ENCODE data around the gene PITPNC1. TPM values are rescaled to one million over a fixed set of nuclear protein-coding genes. Genes with fewer than 3 reads are reported as not detected.
A peak's percentile ranks its signal among the peaks of the same experiment; 100 is the strongest.

The PITPNC1 gene
- polyA plus RNA-seq, 4 donors = 11.2 to 25.7 (median 20.6) TPM

DNA sequence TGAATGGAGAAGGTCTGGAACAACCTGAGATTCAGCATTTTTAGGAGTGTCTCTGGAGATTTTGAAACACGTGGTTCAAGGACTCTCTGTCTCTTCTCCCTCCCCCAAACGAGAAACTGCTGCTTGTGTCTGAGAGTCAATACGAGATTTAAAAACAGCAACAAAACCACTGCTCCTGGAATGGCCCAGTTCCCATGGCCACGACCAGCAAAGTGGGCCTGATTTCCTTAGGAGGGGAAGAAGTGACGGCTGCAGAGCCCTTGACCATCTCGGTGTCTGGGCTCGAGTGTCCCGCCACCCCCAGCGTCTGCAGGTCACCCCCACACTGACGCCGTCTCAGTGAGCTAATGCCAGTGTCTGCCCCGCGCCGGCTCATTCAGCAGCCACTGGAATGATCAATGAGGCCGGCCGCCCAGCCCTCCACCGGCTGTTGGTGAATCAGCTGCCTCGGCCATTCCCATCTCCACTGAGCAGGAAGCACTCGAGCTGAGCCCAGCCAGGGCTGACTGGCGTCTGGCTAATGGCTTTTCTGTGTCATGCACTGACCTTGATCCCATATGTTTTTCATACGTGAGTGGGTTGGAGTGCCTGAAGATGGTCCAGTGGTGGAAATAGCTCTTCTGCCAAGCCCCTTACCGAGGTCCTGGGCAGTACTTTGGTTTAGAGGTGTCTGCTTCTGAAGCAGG is 151.8 kb downstream of the PITPNC1 start:
- peak in 3 of 4 donors; percentile 59 to 65 (median 61) for DNase-seq (ENCODE audit: low read depth in 4 of 4, low spot score in 3 of 4)

DNA sequence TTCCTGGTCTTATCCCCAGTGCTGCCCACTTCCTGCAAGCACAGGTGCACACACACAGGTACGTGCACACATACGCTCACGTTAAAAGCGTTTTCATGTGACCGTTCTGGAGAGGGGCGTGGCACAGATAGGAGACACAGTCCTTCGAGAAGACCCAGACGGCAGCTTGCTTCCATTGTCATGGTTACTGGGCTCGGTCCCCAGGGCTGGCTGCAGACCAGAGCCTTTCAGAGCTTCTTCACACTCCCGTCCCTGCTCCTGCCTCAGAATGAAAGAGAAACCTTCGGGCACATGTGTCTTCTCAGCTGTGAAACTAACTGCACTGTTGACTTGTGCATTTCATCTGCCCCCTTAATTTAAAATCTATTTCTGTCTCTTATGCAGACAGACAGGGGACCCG is 154.2 kb downstream of the PITPNC1 start:
- DNase-seq (ENCODE audit: low read depth in 4 of 4, low spot score in 3 of 4) = no peak

DNA sequence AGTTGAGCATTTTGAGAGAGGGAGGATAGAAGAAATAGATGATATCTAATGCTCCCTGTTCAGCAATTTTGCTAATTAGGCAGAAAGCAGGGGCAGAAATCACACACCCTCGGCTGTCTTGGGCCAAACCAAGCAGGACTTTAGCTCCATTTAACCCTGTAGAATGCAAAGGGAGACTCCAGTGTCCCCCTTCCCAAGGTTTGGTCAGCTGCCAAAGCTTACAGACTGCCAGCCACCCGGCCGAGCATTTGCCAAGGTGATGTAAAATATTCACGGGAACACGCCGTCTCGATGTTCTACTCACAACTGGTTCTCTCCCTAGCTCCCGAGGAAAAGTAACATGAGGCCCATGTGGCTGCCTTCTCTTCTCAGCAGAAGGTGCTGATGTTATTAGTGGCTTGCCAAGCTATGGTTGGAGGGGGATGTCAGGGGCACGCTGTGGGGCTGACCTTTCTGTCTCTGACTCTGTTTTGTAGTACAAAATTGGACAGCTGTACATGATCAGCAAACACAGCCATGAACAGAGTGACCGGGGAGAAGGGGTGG is 155.3 kb downstream of the PITPNC1 start:
- no peak for DNase-seq (ENCODE audit: low read depth in 4 of 4, low spot score in 3 of 4)

DNA sequence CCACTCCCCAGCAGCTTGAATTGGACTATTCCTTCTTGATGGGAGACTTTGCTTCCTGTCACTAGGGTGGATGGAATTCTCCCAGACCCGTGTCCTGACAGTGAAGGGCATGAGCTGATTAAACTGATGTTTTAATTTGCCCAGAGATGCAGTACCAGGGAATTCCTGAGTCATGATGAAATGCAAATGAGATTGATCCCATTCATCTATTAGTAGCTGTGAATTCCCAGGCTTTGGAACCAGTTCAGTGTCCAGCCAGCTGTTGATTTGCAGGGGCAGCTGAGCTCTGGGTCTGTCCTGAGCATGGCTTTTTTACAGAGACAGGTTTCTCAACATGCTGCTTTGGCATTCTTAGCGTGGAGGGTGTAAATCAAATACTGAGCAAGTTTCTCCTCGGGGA is 157.9 kb downstream of the PITPNC1 start:
- DNase-seq (ENCODE audit: low read depth in 4 of 4, low spot score in 3 of 4) = no peak

DNA sequence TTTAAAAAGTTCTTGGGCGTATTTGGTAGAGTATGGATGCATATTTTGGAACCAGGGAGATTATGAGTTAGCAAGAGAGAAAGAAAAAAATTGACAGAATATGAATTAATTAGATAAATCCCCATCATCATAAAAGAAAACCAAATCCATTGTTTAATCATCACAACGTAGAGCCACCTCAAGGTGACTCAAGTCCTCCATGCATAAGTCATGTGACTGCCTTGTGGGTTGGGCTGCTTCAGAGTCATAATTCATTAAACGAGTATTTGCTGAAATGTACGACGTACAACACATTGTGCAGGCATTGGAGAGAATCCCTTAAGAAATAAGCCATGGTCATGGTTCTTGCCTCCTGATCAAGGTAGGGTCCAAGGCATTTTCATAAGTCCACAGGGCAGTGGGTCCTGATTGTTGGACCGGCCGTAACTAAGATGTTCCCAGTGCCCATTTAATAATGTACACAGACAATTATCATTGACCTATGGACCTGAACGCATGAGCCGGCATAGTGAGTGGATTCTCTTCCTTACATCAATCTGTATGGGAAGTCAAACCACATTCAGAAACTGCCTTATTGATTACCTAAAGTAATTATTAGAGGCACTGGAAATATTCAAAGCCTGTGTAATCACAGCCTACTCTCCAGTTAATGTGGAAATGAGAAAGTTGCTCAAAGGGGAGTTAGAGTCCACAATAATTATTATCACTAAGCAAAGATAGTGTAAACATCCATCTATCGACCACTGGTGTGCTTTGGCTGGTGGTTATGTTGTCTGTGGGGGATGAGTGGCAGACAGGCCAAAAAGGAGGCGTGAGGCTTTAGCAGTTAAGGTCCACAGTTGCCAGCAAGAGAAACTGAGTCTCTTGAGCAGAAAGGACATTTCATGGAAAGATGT is 165.4 kb downstream of the PITPNC1 start:
- DNase-seq (ENCODE audit: low read depth in 4 of 4, low spot score in 3 of 4) = no peak

DNA sequence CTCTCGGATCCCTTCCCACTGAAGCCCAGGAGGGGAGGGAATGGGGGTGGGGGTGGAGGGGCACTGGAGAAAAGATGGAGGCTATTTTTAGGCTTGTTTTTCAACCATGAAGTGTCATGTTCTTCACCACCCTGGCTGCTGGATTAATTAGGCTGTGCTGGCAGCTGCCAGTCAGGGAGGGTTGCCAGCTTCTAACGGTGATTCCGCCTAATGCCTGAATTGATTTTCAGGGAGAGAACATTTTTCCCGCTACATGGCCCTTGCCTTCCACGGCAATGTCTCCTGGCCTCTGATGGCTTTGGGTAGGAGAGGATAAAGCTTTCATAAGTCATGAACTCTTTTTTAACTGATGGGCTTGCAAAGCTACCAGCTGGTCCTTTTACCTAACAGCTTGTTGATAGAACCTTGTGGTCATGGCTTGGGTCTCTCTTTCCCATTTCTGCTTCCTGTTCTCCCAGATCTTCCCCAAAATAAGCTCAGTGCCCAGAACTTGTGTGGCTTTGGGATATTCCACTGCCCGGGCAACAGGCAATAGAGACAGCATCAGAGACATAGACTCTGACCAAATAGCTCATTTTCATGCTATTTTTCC is 167.4 kb downstream of the PITPNC1 start:
- no peak for DNase-seq (ENCODE audit: low read depth in 4 of 4, low spot score in 3 of 4)

DNA sequence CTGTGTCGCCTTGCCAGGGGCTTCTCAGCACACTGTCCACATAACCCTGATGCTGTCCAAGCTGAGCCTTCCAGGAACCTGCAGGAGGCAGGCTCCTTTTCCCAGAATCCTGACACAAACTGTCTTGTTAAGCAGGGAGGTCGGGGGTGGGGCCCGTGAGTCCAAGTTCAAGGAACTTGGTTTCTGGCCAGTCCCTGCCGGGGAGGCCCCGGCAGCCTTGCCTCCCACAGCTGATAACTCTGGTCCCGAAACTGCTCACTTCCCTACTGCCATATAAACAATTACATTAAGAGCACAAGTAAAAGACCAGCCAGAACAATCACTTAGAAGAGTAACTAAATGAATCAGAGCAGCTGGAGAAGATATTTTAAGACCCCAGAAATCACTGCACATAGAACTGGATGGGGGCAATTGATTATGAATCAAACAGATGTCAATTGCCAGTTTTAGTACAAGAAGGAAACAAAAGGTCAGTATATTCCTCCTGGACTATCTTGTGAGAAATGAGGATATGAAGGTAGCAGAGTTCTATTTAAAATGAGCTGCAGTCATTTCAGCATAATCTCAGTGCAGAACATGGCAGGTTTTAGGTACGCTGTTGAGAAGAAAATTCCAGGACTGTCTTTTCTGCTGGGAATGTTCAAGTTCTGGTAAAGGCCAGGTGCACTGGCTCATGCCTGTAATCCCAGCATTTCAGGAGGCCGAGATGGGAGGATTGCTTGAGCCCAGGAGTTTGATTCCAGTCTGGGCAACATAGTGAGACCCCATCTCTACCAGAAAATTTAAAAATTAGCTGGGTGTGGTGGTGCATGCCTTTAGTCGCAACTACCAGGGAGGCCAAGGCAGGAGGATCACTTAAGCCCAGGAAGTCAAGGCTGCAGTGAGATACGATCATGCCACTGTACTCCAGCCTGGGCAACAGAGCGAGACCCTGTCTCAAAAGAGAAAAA is 169.8 kb downstream of the PITPNC1 start:
- no peak for DNase-seq (ENCODE audit: low read depth in 4 of 4, low spot score in 3 of 4)

DNA sequence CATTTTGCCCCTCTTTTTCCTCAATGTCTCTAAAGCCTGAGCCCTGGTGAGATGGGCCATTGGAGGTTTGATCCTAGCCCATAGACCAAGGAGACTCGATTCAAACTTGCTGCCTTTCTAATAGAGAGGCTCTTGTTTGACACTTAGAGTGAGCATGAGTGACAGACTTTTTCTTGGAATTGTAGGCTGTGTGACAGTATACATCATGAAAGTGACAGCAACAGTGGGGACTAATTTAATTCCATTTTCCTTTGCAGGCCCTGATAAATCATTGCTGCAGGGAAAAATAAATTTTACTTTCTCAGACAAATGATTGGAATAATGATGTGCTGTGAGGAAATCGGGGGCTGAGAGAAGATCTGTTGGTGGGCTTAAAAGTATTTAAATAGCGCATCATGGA is 171.6 kb downstream of the PITPNC1 start:
- DNase-seq (ENCODE audit: low read depth in 4 of 4, low spot score in 3 of 4) = no peak

DNA sequence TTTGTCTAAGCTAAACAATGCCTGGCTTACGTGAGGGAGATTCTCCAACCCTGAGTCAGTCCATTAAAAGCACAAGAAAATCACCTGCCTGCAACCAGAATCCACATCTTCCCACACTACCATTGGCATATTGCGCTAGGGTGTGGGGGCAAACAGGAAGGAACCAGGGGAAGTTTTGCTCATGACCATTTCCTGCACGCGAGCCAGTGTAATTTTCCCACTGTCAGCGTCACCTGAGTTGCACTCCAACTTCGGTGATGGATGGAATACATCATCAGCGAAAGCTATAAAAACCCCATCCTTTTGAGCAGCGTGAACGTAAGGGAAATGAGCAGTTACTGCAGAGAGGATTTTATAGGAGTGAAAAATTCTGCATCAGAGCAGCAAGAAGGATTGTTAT is 172.7 kb downstream of the PITPNC1 start:
- DNase-seq (ENCODE audit: low read depth in 4 of 4, low spot score in 3 of 4) = no peak

DNA sequence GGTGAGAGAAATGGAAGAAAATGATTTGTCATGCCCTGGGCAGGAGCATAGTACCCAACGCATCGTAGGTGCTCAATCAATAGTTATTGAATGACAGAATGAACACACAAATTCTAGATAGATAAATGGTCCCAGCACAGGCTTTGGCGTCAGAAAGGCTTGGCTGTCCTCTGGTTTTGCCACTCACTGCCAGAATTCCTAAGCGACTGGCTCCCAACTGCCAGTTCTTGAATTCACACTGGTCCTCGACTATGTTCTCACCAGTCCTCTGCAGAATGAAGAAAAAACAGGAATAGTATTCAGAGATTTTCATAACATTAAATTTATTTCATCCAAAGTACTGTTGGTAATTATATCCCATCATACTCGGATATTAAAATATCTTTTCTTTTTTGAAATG is 177.6 kb downstream of the PITPNC1 start:
- DNase-seq (ENCODE audit: low read depth in 4 of 4, low spot score in 3 of 4) = no peak

DNA sequence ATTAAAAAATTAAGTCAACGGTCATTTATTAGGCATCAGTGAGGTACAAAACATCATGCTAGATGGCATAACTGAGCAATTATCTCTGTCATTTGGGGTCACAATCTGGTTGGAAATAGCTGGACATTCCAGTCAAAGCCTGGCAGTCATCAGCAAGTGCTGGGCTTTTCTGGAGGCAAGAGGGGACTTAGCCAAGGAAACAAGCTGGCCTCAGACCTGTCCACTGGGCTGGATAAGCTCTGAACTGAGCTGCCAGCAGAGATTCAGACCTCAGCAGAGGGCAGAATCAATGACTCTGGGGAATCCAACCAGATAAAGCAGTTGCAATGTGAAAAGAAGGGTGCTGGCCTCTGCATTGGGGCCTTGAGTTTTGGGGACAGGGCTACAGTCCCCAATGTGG is 178.8 kb downstream of the PITPNC1 start:
- DNase-seq (ENCODE audit: low read depth in 4 of 4, low spot score in 3 of 4) = no peak

DNA sequence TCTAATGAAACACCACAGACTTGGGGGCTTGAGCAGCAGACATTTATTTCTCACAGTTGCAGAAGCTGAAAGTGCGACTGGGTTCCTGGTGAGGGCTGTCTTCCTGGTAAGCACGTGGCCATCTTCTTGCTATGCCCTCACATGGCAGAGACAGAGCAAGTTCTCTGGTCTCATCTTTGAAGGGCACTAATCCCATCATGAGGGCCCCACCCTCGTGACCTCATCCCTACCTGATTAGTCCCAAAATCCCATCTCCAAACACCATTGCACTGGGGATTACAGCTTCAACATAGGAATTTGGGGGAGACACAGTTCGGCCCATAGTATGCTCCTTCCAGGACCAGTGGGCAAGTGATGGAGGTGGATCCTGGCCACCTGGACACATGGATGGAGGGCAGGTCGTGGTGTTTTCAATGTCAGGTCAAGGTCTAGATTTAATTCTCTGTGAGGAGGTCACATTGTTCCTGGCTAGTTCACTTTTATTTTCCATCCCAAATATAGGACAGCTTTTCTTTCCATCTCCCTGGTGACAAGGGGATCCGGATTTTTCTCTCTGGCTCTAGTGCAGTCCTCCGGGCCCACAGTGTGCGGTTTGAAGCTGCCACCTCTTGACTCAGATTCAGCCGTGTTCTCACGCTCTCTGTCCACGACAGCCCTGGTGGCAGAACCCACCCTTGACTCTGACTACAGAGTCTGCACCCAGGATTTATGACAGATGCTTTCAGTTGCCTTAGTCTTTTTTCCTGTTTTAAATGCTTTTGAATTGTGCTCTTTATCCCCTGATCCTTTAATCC is 180.2 kb downstream of the PITPNC1 start:
- no peak for DNase-seq (ENCODE audit: low read depth in 4 of 4, low spot score in 3 of 4)

DNA sequence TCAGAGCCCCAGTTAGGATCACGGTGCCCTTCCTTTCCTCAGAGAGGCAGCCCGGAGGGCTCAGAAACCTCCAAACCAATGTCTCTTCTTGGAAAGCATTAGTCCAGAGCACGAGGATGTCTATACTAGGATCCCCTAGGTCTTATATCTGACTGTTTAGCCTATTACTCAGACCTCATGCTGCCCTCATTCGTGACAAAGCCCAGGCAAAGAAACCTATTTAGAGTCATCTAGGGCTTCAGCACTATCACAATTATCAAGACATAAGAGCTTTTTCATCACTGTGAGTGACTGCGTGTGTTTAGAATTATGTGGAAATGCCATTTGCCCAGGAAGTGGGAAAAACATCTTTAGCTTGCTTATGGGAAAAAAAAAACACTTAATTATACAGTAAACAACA is 180.8 kb downstream of the PITPNC1 start:
- no peak for DNase-seq (ENCODE audit: low read depth in 4 of 4, low spot score in 3 of 4)

DNA sequence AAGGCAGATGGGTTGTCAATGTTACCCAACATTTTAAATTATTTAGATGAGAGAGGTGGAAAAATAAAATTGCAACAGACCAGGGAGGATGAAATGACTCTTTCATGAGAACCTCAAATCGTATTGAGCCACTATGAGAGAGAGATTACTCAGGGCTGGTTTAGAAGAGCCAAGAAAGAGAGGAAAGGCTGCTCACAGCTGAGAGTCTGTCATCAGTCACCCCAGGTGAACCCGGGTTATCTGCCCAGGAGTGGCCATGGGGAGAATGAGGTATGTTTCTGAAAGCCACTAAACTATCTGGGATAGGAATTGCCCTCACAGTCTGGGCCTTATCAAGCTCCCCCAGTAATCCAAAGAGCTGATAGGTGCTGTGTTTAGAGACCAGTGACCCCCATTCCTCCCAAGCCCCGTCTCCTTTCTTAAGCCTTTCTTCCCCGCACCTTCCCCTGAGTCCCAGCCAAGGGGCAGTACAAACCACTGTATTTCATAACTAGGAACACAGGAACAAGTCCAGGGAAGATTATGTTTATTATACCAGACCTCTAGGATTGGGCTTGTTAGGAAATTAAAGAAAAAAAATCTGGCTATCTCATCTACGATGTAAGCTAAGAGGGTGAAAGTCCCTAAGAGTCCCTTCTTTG is 181.8 kb downstream of the PITPNC1 start:
- no peak for DNase-seq (ENCODE audit: low read depth in 4 of 4, low spot score in 3 of 4)

DNA sequence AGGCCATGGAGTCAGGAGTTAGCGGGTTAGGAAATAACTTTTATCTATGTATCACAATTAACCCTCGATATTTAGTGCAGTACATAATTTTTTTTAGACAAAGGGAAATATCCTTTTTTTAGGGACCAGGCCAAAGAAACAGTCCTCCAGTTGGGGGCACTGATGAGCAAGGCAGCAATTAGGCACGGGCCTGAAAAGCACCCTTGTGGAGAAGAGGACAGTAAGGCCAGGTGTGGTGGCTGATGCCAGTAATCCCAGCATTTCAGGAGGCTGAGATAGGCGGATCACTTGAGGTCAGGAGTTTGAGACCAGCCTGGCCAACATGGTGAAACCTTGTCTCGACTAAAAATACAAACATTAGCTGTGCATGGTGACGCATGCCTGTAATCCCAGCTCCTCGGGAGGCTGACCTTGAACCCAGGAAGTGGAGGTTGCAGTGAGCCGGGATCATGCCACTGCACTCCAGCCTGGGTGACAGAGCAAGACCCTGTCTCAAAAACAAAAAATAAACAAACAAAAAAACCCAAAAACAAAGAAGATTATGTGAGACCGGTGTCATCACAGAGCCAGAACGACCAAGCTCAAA is 182.4 kb downstream of the PITPNC1 start:
- no peak for DNase-seq (ENCODE audit: low read depth in 4 of 4, low spot score in 3 of 4)

DNA sequence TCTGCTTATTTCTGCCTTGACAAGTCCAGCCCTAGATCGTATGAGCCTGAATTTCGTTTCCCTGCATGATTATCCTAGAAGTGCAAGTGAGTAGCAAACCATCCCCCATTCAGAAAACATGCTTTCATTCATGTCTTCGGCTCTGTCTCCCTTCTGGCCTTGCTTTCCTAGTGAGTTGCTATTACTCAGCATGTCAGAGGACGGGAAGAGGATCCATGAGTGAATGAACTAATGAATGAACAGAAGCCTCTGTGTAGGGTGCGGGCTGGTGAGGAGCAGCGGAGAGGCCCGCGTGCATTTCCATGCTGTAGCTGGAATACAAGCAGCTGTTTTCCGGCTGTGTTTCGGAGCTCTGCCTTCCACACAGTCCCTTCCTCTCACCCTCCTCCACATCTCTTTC is 184.9 kb downstream of the PITPNC1 start:
- DNase-seq (ENCODE audit: low read depth in 4 of 4, low spot score in 3 of 4) = no peak

DNA sequence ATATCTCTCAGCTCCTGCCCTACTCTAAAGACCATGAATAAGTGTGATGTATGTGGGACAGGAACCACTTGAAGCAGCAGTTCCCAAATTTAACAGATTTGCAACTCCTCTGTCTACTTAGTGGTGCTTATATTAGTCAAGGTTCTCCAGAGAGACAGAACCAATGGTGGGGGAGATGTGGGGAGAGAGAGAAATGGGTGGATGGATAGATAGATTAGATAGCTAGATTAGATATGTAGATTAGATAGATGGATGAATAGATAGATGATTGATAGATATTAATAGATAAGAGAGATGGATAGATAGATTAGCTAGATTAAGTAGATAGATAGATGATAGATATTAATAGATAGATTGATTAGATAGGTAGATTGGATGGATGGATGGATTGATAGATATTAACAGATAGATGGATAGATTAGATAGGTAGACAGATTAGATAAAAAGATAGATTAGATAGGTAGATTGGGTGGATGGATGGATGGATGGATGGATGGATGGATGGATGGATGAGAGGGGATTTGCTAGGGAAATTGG is 186.7 kb downstream of the PITPNC1 start:
- no peak for DNase-seq (ENCODE audit: low read depth in 4 of 4, low spot score in 3 of 4)

DNA sequence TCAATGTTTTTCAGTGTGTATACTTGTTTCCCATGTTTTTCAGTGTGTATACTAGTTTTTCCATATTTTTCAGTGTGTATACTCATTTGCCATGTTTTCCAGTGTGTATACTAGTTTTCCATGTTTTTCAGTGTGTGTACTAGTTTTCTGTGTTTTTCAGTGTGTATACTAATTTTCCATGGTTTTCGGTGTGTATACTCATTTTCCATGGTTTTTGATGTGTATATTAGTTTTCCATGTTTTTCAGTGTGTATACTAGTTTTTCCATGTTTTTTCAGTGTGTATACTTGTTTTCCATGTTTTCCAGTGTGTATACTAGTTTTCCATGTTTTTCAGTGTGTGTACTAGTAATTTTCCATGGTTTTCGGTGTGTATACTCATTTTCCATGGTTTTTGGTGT is 188.0 kb downstream of the PITPNC1 start:
- DNase-seq (ENCODE audit: low read depth in 4 of 4, low spot score in 3 of 4) = no peak

All from left renal pelvis (tissue), 4 donors.